Activated CD8-positive, alpha-beta memory T cell treated with anti-CD3 and anti-CD28 coated beads, Interleukin-2, amount 50 U/mL, for 1 hour (primary cell): ENCODE data around the gene SSRP1.
"Not testable (repeated sequence)": the region's sequence is repeated elsewhere in the genome, so short reads cannot be mapped to it uniquely, and the experiment has no call there.

Experiments
- DNase-seq: peaks from one replicate; pipeline ENCODE4 v3.0.0-alpha.2; 2020; ENCODE audit errors: extremely low read depth

The SSRP1 gene

DNA sequence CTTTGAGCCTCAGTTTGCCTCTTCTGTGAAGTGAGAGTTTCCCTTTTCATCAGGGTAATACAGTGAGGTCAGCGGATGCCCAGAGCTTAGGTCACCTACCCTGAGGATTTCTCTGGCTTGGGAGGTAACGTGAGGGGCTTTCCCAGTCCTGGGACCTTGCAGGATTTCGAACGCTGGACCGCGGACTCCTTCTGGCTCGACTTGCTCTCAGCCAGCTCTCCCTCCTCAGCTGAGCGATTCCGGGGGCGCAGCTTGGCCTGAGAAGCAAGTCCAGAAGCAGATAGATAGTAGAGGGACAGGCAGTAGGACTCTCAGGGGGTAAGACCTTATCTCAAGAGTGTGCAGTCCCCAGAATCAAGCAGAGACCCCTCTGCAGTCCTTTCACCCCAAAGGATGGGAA is 34.9 kb downstream of the SSRP1 start:
- DNase-seq: no peak

DNA sequence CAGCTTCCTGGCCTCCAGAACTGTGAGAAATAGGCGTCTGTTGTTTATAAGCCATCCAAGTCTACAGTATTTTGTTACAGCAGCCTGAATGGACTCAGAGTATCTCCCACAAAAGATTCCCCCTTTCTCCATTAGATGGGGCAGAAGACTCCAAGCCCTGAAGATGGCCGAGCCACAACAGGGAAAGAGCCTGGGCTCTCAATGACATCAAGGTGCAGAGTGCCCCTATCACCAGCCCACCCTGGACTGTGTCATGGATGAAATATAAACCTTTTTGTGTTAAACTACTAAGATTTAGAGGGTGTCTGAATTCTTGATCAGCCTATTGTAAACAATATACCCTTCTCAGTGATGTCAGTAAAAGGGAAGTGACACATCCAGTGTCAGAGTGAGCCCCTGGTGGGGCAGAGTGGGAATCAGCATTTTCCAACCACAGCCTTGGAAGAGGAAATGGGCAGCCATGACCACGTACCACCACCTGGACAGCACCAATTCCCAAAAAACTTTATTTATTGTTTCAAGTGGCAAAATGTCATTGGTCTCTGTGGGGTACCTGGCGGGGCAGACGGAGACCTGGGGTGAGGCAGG is 36.4 kb downstream of the SSRP1 start:
- DNase-seq: no peak

DNA sequence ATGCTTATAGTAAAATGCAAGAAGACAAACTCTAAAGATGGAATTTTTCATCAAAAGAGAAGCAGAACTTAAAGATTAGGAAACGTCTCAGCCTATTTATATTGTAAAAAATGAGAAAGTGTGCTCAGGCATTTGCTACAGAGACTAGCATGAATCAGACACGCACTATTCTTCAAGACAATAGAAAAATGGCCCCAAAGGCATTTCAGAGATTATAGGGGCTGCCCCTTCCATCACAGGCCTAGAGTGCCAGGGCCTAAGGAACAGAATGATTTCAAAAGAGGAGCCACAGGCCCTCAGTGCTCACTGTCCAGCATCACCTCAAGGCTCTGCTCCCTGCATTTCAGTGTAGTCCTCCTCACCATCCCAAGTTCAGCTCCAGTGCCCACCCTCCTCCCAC is 38.5 kb downstream of the SSRP1 start:
- DNase-seq: no peak

DNA sequence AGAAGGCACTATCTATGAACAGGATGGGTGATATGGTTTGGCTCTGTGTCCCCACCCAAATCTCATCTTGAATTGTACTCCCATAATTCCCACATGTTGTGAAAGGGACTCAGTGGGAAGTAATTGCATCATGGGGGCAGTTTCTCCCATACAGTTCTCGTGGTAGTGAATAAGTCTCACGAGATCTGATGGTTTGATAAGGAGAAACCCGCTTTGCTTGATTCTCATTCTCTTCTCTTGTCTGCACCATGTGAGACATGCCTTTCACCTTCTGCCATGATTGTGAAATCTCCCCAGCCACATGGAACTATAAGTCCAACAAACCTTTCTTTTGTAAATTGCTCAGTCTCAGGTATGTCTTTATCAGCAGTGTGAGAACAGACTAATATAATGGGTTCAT is 39.5 kb downstream of the SSRP1 start:
- not testable (repeated sequence) for DNase-seq

DNA sequence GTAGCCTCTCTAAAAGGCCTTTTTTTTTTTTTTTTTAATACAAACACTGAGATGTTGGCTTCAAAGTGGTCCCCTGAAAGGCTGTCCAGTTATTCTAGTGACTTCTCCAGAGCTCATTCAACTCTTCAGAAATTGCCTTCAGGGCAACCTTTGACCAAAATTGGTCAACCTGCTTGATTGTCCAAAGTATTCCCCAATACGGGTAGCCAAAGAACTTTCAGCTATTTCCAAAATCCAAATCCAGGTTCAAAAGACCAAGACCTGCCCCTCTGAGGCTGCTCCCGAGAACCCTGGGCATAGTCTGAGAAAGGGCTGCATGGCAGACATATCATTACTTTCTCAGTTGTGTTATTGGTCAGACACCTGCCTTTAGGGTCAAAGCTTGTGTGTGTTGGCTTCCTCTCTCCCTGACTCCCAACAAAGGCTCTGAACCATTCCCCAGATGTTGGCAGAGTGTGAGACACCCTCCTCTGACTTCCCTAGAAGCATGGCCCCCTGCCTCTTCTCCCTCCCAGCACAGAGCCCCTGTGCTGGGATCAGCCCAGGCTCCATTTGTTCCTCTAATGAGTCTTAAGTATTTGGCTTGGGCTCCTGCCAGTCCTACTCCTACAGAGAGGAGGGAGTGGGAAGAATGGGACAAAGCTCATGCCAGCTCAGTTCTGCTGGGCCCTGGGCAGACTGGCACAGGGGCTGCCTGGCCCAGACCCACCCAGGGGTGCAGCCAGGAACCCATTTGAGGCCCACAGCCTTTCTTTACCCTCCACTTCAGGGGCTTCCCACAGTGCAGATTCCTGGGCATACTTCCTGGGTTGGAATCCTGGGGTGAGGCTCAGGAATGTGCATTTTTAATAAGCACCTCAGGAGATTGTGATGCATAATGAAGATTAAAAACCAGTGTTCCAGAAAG is 41.2 kb downstream of the SSRP1 start:
- DNase-seq: no peak

DNA sequence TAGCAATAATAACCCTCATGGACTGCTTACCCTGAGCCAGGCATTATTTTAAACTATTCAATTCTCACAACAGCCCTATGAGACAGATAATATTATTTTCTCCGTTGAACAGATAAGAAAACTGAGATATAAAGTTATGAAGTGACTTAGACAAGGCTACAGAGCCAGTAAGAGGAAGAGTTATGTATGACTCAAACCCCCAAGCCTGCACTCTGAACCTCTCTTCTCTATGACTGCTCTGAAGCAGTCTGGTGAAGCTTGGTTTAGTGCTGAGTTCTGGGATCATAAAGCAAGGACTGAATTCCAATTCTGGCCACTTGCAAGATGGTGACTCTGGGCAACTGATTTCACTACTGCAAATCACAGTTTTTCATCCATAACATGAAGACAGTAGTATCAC is 45.4 kb downstream of the SSRP1 start:
- DNase-seq: no peak

DNA sequence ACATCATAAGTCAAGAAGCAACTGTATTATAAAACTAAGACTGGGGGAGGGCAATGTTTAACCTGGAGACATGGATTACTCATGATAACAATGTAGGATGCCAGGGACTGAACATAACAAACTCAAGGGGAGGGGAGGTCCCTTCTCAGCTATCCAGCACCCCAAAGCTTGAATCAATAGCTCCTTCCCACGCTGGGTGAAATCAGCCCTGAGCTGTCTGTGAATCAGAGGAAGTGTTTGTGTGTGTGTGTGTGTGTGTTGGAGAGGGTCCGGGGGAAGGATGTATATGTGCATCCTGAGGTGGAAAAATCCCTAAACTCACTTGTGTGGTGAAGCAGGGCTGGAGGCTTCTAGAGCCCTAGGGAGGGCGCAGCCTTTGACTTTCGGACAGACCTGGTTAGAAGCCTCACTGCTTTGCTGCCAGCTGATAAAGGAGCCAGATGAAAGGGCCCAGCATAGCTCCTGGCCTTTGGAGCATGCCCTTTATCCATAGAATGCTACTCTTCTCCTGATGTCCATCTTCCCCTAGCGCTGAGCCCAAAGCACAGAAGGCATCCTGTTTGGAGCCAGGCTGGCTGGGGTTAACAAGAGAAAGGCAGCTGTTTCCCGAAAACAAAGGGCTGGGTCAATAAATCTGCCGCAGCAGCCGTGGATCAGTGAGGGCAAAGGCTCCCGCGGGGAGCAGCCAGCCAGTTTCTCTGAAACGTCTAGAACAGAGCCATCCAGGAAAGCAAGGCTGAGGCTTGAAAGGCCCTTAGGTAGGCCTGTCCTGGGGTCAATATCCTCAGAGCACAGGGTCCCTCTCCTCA is 46.7 kb downstream of the SSRP1 start:
- no peak for DNase-seq

DNA sequence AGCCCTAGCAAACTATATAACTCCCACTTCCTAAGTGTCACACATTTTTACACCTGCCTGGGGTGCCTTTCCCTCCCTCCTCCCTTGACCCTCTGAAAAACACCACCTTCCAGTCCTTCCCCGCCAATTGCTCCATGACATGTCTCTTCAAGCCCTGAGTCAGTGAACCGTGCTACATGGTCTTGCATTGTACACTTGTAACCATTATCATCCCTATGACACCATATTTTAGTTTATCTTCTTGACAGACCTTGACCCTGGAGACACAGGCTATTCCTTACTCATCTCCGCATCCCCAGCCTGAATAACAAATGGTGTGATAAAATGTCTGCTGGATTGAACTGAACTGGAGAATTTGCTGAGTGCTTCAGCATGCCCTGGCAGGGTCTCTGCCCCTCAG is 47.8 kb downstream of the SSRP1 start:
- no peak for DNase-seq

DNA sequence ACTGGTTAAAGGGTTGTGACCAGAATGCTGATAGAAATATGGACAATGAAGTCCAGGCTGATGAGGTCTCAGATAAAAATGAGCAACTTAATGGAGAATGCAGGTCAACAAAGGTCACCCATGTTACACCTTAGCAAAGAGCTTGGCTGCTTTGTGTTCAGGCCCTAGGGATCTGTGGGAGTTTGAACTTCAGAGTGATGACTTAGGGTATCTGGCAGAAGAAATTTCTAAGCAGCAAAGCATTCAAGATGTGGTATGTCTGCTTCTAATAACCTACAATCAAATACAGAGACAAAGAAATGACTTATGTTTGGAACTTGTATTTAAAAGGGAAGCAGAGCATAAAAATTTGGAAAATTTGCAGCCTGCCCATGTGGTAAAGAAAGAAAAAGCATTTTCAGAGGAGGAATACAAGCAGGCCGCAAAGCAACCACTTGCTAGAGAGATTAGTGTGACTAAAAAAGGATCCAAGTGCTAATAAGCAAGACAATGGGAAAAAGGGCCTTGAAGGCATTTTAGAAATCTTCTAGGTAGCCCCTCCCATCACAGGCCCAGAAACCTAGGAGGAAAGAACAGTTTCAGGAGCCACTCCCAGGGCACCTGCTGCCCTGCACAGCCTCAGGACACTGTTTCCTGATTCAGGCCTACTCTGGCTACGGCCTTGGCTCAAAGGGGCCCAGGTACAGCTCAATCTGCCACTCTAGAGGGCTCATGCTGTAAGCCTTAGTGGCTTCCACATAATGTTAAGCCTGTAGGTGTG is 52.3 kb downstream of the SSRP1 start:
- DNase-seq: no peak

DNA sequence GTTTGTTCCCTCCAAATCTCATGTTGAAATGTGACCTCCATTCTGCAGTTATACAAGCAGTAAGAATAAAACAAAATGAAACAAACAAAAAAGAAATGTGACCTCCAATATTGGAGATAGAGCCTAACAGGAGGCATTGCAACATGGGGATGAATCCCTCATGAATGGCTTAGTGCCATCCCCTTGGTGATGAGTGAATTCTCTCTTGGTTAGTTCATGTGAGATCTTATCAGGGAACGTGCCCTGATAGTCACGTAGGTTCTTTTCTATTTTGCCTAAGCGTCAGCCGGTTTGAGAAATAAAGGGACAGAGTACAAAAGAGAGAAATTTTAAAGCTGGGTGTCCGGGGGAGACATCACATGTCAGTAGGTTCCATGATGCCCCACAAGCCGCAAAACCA is 54.1 kb downstream of the SSRP1 start:
- not testable (repeated sequence) for DNase-seq

DNA sequence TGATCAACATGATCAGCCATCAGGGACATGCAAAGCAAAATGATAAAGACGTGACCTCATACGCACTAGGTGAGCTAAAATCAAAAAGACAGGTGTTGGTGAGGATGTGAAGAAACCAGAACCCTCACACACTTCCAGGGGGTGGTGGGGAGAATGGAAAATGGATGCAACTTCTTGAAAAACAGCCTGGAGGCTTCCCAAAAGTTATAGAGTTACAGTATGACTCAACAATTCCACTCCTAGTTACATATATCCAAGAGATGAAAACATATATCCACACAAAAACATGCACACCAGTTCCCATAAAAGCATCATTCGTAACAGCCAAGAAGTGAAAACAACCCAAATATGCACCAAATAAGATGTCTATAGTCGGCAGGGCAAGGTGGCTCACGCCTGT is 56.6 kb downstream of the SSRP1 start:
- DNase-seq: no peak

DNA sequence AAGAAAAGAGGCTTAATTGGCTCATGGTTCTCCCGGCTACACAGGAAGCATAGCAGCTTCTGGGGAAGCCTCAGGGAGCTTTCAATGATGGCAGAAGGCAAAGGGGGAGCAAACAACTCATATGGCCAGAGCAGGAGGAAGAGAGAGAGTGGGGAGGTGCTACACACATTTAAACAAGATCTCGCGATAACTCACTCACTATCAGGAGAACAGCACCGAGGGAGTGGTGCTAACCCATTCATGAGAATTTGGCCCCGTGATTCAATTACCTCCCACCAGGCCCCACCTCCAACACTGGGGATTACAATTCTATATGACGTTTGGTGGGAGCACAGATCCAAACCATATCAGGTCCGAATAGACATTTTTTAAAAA is 57.0 kb downstream of the SSRP1 start:
- no peak for DNase-seq

DNA sequence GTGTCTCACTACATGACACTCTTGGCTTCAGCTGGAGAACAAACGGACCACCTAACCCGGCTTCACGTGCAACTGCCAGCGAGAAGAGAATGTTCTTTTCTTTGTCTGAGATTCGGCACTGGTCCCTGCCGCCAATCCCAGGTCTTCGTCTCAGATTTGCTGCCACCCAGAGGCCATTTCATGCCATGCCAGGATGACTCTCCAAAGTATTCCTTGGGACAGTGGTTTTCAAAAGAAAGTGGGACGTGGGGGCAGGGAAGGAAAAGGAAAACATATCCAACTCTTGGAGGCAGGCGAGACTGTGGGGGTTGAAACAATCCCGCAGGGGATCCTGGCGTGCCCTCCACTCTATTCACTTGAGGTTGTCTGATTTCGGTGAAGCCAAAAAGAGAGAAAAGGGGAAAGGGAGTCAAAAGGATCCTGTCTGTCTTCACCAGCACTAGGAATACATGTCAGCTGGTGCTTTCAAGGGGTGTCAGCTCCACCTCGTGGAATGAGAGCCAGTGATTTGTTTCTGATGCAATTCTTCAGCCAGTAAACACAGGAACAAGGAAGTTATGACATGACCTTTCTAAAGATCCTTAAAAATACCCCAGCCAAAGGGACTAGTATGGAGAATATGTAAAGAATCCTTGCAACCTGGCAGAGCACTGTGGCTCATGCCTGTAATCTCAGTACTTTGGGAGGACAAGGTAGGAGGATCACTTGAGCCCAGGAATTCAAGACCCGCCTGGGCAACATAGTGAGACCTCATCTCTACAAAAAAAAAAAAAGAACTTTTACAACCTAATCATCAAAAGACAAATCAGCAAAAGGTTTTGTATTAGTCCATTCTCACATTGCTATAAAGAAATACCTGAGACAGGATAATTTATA is 57.6 kb downstream of the SSRP1 start:
- no peak for DNase-seq

DNA sequence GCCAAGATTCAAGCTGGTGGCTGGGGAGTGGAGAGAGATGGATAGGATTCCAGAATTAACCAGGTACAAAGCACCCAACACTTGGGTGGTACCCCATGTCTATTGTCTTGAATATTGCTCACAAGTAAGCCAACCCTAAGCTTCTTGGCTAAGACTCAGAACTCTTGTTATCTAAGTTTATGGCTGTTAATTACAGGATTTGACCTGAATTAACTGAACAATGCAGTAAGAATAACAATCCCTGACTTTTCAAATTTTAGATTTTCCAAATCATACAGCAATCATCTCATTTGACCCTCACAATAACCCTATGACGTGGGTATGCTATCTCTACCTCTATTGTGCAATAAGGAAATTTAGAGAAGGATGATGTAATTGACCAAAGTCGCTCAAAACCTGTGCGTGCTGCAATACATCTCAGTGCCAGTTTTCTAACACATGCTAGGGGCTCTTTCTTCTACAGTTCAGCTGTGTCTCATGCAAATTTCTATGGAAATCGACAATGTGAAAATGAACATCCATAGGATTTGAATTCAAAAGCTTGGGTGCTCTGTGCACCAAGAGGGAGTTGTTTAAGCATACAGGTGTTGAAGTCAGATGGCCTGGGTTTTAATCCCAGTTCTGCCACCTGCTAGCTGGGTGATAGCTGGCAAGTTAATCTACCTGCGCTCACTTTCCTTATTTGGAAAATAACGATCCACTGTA is 58.6 kb downstream of the SSRP1 start:
- no peak for DNase-seq

DNA sequence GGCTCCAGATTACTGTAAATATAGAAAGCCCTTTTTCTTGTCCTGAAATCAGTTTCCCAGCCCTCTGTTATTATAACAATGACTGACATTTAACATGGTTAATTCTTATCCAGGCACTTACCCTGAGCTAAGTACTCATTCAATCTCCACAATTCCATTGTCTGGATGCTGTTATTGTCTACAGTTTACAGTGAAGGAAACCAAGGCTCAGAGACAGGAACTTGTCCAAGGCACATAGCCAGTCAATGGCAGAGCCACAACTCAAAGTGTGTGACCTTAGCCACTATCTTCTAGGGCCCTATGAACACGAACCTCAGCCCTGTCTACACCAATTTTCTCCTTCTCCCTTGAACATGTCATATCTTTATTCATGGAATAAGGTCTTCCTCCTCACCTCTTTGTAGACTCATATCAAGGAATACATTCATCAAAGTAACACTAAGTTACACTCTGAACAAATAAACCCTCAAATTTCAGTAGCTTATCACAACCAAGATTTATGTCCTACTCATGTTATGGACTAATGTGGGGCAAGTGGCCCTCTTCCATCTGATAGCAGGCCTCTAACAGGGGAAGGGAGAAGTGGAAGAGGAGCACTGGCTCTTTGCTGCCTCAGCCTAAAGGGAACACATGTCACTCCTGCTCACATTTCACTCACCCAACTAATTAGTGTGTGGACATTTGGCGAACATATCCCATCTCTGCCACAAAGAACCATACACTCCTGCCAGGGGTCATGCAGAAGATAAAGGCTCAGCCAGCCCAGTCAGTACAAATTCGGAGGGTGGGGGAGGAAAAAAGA is 59.3 kb downstream of the SSRP1 start:
- DNase-seq: no peak
